ENCODE measurements around the gene LRRFIP1. TPM values are rescaled to one million over a fixed set of nuclear protein-coding genes. Genes with fewer than 3 reads are reported as not detected.

Gene LRRFIP1
- polyA plus RNA-seq, 1 donor from 2014 or later, result 96.3 TPM

GRCh38 chr2:237680702-237681478, 53.5 kb downstream of the LRRFIP1 start:
- no peak overlapping the region for H3K27ac ChIP-seq (ENCODE audit: low read length)
- H3K4me2 ChIP-seq (ENCODE audit: low read length), result no peak overlapping the region
- H3K27me3 ChIP-seq (ENCODE audit: insufficient read depth, low read depth, low read length), result no peaks in the 10 kb centered on the region
- peaks cover 3% of the 10 kb centered on the region for H3K79me2 ChIP-seq (replicated peaks; ENCODE audit: insufficient read depth, low read length)
- no peaks in the 10 kb centered on the region for H3K36me3 ChIP-seq (ENCODE audit: insufficient read depth, low read length)
- H4K20me1 ChIP-seq (ENCODE audit: insufficient read depth), result no peaks in the 10 kb centered on the region
- no peak overlapping the region for H2AFZ ChIP-seq (ENCODE audit: low read depth, low read length)
- H3K9me2 ChIP-seq (ENCODE audit: insufficient read depth, low read length), result no peaks in the 10 kb centered on the region
- no peak for TF ChIP-seq EP300 (conservative IDR thresholded peaks at IDR 0.05; ENCODE audit: poor library complexity, severe bottlenecking)
- no peak for TF ChIP-seq CTCF (IDR thresholded peaks at IDR 0.05; ENCODE audit: poor library complexity, severe bottlenecking)
- TF ChIP-seq POLR2AphosphoS5 (IDR thresholded peaks at IDR 0.05), result no peak
- TF ChIP-seq EZH2 (IDR thresholded peaks at IDR 0.05; ENCODE audit: borderline replicate concordance, insufficient read depth, low read length, poor library complexity, severe bottlenecking), result no peak
- no peak overlapping the region for H3K9ac ChIP-seq (ENCODE audit: low read length)
- H3F3A ChIP-seq (ENCODE audit: insufficient read depth, low read length, poor library complexity, severe bottlenecking), result no peaks in the 10 kb centered on the region
- no peaks in the 10 kb centered on the region for H3K9me3 ChIP-seq (ENCODE audit: low read length)
- H3K4me3 ChIP-seq (ENCODE audit: low read length), result no peak overlapping the region

- Histone ChIP-seq H3K36me3 (ENCODE audit: insufficient read depth, low read length) (peaks cover 5% of the 10 kb centered on the region), H3K27ac (ENCODE audit: low read length) (no peak overlapping the region), H3F3A (ENCODE audit: insufficient read depth, low read length, poor library complexity, severe bottlenecking) (no peaks in the 10 kb centered on the region), H3K9ac (ENCODE audit: low read length) (no peak overlapping the region), H2AFZ (ENCODE audit: low read depth, low read length) (no peak overlapping the region), H4K20me1 (ENCODE audit: insufficient read depth) (no peaks in the 10 kb centered on the region), H3K4me2 (ENCODE audit: low read length) (no peak overlapping the region), H3K79me2 (replicated peaks; ENCODE audit: insufficient read depth, low read length) (peaks cover 3% of the 10 kb centered on the region), H3K4me3 (ENCODE audit: low read length) (no peak overlapping the region), H3K9me2 (ENCODE audit: insufficient read depth, low read length) (no peaks in the 10 kb centered on the region), H3K27me3 (ENCODE audit: insufficient read depth, low read depth, low read length) (no peaks in the 10 kb centered on the region), H3K9me3 (ENCODE audit: low read length) (no peaks in the 10 kb centered on the region)
- TF ChIP-seq REST (IDR thresholded peaks at IDR 0.05; ENCODE audit: borderline replicate concordance), result no peak
- no peak for TF ChIP-seq CTCF (IDR thresholded peaks at IDR 0.05; ENCODE audit: poor library complexity, severe bottlenecking)
- TF ChIP-seq MXI1 (conservative IDR thresholded peaks at IDR 0.05; ENCODE audit: poor library complexity, severe bottlenecking), result no peak
- no peak for TF ChIP-seq POLR2AphosphoS5 (IDR thresholded peaks at IDR 0.05)
- no peak for TF ChIP-seq TAF1 (IDR thresholded peaks at IDR 0.05; ENCODE audit: low read depth)
- TF ChIP-seq SMC3 (conservative IDR thresholded peaks at IDR 0.05; ENCODE audit: poor library complexity), result no peak
- no peak for TF ChIP-seq EP300 (conservative IDR thresholded peaks at IDR 0.05; ENCODE audit: poor library complexity, severe bottlenecking)
- no peak for TF ChIP-seq EZH2 (IDR thresholded peaks at IDR 0.05; ENCODE audit: borderline replicate concordance, insufficient read depth, low read length, poor library complexity, severe bottlenecking)
- no peak for TF ChIP-seq RAD21 (conservative IDR thresholded peaks at IDR 0.05)
Observed at GRCh38 chr2:237682151-237682550, 54.8 kb downstream of the LRRFIP1 start.
